GM21515 (cell line): ENCODE data around the gene RPLP2.

Source experiments
- ATAC-seq: cut with Tn5 transposase; IDR thresholded peaks from one replicate; pipeline ENCODE4 v1.9.1; 2021; ENCODE audit not compliant: unreplicated experiment

Gene RPLP2

GRCh38 chr11:862081-862661 lies 52.4 kb downstream of the RPLP2 start:
- no peak for ATAC-seq
